Fibroblast of skin of right quadriceps (primary cell): Measurements from ENCODE around the gene CNPY4.

ENCODE experiments used
- DNase-seq: peaks from one replicate; pipeline ENCODE4 v3.0.0-alpha.2; 2013

CNPY4 gene

DNA sequence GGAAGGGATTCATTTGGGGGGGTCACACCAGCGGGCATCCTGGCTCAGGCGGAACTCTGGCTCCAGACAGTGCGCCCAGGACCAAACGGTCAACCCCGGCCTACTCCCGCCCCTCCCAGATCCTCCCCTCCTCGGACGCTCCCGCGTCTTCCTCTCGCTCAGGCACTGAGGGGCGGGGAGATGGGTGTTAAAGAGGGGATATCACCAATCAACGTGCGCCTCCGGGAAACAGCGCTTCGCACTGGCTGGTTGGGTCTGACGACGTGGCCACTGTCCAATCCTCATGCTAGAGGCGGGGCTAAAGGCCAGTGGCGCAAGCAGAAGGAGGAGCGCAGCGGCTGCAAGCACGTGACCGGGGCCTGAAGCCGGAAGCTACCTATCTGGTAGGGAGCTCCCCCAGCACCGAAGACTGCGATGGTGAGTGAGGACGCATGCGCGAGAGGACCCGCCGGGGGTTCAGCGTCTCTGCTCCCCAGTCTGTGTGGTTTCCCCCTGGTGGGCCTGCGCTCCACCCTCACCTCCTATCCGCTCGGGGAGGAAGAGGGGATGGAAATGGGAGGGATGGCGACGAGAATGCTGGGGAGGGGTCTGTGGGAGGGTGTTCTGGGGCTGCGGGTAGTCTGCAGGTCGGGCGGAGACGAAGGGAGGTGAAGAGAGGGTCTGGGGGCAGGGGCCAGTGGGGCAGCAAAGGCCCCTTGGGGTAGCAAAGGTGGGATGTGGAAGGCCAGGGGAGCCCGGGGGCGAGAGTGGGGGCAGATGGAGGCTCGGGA is 29.3 kb downstream of the CNPY4 start, which contains the start of gene LAMTOR4:
LAMTOR4 (plus strand) TSS at position 360 of the 770 bp plus-strand sequence; CDS start at position 415, 55 bp downstream.
- DNase-seq = peak; percentile 99

DNA sequence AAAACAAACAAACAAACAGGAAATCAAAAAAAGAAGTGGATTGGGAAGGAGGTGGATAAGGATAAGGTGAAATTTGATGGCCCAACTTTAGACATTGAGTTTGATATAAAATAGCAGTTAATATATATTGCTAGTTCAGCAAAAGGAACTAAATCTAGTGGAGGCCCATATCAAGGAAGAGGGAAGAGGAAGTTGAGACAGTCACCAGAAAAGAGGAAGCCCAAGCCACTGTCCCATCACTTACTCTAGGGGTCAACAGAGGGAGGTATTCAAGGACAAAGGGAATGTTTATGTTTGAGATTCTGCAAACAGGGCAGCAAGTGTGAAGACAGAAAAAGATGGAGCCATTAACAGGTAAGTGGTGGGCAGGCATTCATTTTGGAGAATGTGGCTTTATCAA is 33.0 kb downstream of the CNPY4 start:
- no peak for DNase-seq

DNA sequence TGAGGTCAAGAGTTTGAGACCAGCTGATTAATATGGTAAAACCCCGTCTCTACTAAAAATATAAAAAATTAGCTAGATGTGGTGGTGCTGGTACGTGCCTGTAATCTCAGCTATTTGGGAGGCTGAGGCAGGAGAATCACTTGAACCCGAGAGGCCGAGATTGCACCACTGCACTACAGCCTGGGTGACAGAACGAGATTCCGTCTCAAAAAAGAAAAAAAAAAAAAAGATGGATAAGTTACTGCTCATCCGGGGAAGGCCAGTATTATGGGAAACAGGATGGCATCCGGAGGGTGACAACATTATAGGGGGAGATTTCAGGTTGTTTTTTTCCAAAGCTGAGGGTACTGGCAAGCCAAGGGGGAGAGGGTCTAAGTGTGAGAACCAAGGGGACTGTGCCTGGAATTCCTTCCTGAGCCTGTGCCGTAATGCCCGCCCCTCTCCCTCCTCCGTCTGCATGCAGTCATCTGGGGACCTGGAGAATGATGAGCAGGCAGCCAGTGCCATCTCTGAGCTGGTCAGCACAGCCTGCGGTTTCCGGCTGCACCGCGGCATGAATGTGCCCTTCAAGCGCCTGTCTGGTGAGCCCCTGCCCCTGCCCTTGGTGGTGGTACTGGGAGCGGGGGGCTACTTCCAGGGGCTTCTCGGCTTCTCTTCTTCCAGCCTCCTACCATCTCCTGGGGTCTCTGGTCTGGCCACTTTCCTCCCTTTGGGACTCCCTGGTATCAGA is 33.7 kb downstream of the CNPY4 start:
- no peak for DNase-seq

DNA sequence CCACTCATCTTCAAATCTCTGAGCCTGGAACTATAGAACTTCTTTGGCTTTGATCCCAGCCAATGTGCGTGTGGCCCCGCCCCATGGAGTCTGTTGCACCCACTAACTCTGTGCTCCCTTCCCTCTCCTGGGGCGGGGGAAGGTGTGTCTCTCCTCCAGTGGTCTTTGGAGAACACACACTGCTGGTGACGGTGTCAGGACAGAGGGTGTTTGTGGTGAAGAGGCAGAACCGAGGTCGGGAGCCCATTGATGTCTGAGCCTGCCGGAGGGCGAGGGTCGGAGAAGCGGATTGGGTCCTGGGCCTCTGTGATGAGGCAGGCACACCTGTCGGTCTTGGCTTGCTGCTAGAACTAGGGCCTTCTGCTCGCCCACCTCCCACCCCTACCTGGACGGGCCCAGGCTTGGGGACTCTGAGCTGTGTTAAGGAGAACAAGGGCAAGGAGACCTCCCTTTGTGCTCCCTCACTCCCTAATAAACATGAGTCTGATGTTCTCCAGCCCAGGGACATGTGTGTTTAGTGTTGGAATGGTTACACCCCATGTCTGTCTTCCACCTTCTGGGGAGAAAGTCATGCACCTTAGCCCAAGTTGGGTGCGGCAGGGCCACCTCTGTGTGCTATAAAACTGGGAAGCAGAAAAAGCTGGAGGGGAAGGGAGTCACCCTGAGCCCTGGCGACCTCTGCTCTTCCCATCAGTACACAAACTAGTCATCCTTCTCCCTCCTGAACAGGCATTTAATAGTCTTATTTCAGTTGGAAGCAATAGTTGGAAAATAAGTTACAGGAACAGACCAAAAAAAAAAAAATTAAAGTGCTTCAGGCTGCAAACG is 34.5 kb downstream of the CNPY4 start:
- no peak for DNase-seq

DNA sequence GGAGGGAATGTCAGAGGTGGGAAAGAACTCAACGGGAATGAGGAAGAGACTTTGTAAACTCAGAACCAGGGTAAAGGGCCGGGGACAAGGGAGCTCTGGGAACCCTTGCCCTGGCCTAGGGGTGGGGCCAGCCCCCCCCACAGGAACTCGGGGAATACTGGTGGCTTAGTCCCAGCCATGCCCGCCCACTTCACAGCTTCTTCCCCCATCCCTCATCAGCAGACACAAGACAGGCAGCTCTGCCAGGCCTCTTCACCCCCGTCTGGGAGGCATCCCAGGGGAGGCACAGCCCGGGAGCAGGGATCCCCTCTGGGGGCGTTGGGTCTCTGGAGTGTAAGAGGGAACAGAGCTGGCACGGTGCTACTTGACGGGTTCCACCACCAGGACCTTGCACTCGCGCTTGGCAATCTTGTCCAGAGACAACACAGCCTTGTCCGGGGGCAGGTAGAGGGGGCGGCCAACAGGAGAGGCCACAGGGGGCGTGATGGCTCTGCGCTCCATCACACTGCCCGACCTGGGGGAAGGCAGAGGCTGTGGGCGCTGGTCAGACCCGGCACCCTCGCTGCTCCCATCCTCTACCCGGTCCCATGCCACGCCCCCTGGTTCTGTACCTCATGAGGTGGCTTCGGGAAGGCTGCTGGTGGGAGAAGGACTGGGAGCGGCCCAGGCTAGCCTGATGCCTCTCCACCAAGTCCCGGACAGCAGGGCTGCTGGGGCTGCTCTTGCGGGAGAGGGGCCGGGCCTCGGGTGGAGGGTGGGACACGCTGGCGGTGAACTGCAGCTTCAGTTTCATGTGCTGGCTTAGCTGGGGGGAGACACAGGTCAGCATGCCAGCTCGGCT is 35.4 kb downstream of the CNPY4 start:
- no peak for DNase-seq

DNA sequence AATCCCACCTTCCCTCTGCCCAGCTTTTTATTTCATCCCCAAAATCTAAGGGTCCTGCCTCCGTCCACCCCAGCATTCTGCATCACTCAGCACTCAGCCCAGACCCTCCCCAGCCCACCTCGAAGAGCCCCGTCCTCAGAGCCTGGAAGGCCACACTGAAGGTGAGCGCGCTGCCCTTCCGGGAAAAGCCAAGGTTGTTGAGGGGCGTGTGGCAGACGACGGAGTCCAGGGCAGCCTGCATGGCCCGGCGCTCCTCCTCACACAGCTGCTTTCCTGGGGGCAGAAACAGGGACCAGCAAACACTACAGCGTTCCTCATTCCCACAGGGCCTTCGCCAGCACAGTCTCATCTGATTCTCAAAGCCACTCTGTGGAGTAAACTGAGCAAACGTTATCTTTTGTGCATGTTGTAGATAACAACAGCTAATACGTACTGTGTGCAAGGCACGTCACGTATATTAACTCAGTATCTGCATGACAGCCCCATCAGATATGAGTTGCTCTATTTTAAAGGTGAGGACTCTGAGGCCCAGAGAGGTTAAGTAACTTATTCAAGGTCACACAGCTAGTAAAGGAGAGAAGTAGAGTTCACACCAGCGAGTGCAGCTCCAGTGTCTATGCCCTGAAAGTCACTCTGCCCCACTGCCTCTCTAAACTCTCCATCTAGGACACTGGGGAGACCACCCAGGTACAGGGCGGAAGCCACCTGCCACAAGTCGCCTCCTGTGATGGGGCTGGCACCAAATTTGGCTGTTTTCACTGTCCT is 36.3 kb downstream of the CNPY4 start:
- DNase-seq = no peak

DNA sequence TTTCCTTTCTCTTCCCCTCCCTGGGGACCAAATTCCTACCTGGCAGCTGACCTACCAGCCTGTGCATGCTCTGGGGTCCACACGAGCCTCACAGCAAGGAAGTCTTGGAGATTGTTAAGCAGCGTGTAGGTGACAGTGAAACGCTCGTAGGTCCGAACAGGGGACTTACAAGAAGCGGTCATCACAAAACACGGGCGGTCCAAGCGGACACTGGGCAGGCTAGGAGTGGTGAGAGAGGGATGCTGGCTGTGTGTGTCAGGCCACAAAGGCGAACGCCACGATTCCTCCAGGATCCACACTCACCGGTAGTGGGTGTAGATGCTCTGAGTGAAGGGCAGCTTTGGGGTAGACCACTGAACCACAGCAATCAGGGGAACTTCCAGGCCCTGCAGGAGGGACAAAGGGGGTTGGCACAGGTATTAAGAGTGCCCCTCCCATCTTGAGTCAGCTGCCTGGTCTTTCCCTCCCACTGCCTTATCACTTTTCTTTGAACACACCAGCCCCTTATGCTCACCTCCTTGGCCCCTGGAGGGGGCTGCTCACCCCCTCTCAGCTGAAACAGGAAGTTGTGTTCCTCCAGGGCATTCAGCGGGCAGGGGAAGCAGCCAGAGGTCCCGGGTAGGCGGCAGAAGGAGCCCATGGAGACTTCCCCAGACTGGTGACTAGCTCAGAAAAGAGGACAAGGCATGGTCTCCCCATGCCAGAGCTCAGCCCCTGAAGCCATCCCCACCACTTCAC is 37.1 kb downstream of the CNPY4 start:
- no peak for DNase-seq

DNA sequence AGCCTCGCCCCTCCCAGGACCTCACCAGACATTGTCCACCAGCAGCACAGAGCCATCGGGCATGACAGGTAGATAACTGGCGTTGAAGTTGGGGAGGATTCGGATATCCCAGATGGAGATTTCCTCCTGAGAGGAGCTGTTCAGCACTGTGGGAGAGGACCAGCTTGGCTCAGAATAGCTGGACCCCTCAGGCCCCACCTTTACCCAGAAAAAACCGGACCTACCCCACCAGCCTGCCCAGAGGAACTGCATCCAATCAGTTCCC is 37.6 kb downstream of the CNPY4 start:
- no peak for DNase-seq

DNA sequence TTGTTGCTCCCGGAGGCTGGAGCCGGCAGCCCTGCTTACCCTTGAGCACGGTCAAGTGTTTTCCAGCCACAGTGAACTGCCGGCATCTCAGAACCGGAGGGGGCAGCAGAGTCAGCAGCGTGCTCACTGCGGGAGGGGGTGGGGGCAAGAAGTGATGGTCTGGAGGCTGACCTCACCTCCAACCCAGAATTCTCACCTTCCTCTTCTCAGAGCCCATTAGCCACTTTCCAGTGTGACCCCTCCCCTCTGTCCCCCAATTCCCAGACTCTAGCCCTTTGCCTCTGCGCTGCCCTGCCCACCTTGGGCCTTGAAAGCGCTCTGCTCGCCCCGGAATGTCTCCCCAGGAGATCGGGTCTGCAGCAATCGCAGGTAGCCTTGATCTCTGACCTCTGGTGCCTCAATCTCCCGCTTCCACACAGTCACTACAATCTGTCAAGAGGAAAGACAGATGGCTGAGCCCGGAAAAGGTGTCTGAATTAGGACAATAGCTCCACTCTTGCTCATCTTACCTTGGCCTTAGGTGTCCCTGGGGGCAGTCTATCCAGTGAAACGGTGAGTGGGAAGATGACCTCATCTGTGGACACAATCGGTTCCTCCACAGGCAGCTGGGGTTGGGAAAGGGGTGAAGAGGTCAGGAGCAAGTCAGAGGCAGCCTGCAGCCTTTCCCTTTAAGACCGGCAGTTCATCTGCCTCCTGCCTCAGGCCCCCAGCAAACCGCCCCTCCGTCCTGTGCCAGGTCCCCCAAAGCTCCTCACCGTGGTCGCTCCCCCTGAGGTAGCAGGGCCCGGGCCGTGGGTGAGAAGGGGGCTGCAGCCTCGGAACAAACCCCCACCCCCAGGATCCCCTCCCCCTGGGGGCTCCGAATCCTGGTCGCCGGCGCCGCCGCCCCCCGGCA is 38.1 kb downstream of the CNPY4 start:
- DNase-seq = no peak

DNA sequence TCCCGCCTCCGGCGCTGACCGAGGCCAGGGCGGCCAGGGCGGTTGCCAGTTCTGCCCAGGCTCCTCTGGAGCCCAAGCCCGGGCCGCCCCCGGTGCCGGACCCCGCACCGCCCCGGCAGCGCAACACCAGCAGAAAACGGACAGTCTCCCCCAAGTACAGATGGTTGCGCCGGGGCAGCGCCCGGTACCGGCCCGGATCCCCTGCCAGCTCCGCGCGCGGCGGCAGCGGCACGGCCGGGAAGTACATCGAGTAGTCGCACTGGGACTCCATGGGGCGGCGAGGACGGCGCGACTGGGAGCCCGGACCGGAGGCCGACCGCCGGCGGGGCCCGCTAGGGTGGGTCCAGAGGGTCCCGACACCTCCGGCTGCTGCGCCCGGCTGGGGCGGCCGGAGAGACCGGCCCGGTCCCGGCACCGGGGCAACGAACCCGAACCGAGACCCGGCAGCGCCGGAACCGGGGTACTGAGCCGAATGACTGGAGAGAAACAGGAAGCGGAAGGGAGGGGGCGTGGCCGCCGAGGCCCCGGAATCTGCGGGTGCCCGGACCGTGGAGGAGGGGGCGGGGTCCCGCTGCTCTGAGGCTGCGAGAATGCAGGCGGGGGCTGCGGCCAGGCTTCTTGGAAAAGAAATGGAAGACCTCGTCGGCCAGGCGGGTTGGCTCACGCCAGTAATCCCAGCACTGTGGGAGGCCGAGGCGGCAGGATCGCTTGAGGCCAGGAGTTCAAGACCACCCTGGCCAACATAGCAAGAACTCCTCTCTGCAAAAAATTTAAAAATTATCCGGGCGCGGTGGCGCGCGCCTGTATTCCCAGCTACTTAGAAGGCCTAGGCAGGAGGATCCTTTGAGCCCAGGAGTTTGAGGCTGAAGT is 39.0 kb downstream of the CNPY4 start, which contains the start of gene TRAPPC14:
TRAPPC14 (minus strand) TSS at position 495 of the 870 bp plus-strand sequence; CDS start at position 271, 224 bp downstream.
- peak; percentile 80 for DNase-seq

DNA sequence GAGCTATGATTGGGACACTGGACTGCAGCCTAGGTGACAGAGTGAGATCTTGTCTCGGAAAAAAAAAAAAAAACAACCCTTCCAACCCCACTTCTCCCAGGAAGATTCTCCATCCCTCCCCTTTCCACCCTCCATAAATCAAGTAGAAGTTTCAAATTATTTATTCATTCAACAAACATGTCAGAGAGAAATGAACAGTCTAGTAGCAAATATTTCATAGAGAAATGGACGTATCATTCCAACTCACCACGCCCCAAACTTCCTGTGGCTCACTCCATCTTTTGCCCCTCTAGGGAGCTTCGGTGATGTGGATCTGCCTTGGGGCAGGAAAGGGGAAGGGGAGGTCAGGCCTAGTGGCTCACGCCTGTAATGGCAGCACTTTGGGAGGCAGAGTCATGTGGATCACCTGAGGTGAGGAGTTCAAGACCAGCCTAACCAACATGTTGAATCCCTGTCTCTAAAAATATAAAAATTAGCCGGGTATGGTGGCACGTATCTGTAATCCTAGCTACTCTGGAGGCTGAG is 39.7 kb downstream of the CNPY4 start:
- DNase-seq = no peak

DNA sequence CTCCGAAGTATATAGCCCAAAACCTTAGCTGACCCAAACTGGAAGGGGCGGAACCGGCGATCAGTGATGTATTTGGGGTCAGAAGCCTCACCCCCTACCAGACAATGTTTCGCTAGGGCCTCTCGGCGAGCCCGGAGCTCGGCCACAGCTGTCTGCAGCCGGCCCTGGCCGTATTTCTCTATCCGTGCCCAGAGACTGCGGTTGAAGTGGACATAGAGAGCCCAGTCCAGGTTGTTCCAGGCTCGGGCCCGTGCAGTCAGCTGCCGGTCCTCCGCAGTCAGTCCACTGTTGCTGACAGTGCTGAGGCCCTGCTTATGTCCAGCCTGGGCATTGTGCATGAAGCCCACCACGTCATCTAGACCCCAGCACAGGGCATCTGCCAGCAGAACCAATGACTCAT is 40.6 kb downstream of the CNPY4 start:
- DNase-seq = no peak

DNA sequence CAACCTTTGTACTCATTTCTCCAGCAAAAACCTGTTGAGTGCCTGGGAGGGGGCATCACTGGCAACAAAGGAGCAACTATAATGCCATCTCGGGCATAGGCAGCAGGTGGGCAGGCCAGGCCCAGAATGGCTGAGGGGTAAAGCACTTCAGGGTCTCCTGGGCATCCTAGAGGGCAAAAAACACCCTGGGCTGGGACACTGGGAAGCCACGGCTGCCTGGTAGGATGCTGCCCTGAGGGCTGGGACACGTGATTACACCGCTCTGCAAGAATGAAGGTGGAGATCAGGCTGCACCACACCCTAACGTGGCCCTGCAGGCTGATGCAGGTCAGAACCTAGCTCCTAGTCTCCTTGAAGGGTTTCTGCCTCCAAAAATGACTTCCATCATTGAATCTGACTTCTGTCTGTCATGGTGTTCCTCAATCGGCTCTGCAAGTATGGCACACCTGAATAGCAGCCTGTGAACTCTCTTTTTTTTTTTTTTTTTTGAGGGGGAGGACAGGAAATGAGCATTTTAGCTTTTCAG is 43.6 kb downstream of the CNPY4 start:
- DNase-seq = no peak

DNA sequence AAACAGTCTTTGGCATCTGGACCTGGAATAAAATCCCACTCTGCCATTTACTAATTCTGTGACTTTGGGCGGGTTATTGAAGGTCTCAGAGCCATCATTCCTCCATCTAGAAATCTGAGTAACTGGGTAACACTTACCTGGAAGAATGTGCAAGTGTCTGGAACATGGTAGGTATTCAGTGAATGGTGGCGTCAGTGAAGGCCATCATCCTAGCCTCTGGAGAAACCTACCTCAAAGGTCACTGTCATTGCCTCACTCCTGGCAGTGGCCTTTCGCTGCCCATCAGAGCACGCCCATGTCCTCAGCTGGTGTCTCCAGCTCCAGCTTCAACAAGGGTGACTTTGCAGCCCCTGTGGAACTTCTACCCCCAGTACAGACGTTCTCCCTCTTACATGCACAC is 44.4 kb downstream of the CNPY4 start:
- no peak for DNase-seq

DNA sequence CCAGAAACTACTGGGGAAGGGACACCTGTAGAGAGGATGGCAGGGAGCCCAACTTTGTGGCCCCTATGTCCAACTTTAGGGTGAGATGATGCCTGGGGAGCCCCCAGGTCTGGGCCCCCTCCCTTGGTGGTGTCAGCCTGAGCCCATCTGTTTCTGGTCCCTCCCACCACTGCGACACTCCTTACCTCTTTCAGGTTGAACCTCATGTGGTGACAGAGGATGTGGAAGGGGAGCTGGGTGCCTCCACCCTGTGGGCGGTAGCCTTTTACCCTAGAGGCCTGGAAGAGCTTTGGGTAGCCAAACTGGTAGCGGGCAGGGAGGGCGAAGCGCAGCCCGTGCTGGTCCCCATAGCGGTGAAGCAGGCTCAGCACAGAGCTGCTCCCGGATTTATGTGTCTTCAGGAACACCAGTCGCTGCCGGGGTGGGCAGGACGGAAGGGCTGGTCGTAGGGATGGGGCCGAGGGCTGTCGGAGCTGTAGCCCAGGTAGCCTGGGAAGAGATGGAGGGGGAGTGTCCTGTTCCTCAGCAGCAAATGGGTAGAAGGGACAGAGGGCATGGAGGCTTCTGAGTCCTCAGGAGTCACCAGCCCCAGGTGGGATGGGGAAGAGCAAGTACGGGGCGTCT is 47.0 kb downstream of the CNPY4 start:
- DNase-seq = no peak

DNA sequence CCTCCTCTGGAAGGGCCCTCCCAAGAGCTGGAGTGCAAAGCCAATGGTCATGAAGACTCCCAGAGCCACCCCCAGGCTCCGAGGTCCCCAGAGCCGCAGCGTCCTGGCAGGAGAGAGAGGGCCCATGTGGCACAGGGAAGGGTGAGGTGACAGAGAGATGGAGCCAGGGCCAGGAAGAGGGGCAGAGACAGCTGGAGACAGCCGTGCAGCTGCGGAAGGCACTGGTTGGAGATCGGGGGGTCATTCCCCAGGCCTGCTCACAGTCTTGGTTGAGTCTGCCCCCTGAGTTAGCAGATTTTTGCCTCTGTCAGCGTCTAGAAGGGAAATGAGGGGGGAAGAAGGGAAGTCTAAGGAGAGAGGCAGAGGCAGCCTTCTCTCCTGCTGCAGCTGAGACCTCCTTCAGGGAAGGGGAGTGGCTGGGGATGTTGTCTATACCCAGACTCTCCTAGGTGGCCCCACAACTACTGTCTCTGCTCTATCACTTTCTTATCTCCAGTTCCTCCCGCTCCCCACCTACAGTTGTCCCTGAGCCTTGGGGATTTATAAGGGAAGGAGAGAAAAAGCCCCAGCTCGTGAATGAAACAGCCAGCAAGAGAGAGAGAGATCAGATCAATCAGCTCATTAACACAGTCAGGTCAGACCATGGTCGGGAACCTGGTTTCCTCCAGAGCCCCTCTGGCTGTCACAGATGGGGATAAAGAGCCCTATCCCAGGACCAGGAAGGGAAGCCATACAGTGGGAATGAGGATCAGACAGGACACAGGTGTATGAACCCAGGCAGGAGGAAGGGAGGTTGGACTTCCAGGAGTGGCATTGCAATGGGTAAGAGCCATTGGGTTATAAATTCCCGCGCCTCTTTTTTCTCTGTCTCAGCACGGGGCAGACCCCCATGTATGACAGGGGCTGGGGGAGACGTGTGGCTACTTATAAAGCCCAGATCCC is 47.8 kb downstream of the CNPY4 start:
- no peak for DNase-seq

DNA sequence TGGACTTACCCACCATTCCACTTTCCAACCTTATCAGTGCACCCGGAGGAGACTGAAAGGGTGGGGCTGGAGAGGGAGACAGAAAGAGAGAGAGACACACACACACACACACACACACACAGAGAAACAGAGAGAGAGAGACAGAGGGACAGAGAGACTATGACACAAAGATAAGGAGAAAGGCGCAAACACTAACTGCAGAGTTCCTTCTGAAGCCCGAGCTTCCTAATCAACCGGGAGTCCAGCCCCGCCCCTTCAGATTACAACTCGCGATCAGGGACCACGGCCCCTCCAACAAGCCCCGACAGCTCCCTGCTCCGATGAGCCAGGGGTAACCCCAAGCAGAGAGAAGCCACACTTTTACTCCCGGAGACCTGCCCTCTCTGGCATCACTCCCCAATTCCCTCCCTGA is 48.5 kb downstream of the CNPY4 start:
- DNase-seq = no peak
